ENCODE measurements around the gene RAPGEF5. TPM values are rescaled to one million over a fixed set of nuclear protein-coding genes. Genes with fewer than 3 reads are reported as not detected.

The RAPGEF5 gene
- total RNA-seq, 1 experiment from 2014 or later = 9.3 TPM

DNA sequence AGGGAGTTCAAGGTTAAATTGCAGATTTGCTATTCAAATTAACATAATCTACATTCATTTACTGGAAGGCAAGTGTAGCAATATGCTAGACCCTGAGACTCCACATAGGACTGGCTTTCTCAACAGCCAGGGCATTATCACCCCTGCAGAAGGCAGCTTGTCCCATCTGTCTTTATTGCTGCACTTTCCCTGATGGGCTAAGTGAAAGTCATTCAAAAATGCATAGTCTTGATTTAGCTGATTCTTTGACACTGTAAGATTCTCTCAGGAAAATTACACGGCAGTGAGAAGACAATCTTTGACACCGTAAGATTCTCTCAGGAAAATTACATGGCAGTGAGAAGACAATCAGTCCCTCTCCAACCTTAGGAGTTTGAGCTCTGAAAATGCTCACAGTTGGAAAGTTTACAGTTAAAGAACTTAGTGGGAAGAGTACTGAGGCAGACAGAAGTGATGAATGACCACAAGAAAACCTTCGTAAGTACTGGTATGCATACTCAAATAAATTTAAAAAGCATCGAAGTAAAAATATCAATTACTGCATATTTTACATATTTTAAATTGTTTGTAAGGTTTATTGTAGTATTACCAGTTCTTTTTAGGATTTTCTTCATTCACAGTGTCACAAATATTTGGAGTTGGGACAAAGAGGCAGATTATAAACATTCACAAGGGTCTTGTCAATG, 88.9 kb downstream of the RAPGEF5 start:
- DNase-seq (ENCODE audit: low spot score) = no peak

DNA sequence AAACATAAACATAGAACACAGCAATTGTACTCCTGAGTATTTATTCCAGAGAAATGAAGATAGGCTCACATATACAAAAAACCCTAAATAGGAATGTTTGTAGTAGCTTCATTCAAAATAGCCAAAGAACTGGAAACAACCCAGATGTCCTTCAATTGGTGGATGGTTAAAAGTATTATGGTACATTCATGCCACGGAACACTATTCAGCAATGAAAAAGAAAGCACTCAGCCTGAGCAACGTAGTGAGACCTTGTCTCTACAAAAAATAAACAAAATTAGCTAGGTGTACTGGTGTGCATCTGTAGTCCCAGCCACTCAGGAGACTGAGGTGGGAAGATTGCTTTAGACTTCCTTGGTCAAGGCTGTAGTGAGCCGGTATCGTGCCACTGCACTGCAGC, 94.4 kb downstream of the RAPGEF5 start:
- no peak for DNase-seq (ENCODE audit: low spot score)

- DNase-seq (ENCODE audit: low spot score) = no peak
Observed at GRCh38 chr7:22256541-22257096, 100.3 kb downstream of the RAPGEF5 start.

- DNase-seq (ENCODE audit: low spot score) = no peak
Observed at GRCh38 chr7:22255834-22256233, 101.1 kb downstream of the RAPGEF5 start.

DNA sequence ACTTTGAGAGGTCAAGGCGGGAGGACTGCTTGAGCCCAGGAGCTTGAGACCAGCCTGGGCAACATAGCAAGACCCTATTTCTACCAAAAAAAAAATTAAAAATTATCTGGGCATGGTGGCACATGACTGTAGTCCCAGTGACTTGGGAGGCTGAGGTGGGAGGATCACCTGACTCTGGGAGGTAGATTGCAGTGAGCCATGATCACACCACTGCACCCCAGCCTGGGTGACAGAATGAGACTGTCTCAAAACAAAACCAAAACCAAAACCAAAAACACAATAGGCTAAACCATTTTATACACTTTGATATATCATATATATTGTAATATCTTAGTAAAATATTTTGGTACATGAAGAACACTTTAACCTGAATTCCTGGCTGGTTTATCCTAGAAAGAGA, 101.6 kb downstream of the RAPGEF5 start:
- DNase-seq (ENCODE audit: low spot score) = no peak

DNA sequence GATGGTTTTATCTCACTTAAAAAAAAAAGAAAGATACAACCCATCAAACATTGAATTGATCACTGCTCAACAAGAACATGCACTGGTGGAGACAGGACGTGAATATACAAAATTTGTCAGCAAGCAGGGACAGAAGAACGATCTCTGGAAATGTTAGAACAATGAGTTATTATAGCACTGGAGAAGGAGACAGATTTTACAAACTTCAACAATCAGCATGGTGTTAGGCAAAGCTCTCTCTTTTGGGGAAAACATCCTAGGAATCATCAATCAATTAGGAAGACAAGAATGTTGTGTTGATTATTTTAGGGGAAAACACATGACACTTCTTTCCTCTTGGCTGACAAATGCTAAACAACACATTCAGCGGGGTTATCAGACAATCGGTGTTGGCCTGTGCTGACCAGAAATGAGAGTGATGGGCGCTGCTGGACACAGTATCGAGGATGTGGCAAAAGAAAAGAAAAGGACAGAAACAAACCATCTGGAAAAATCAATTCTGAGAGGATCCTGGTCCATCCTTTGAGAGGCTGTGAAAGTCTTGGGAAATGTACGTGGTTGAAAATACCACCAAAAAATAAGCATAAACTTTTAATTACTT, 103.9 kb downstream of the RAPGEF5 start:
- DNase-seq (ENCODE audit: low spot score) = no peak

- DNase-seq (ENCODE audit: low spot score) = no peak
Observed at GRCh38 chr7:22252016-22252415, 104.9 kb downstream of the RAPGEF5 start.

- no peak for DNase-seq (ENCODE audit: low spot score)
Observed at GRCh38 chr7:22251281-22251680, 105.7 kb downstream of the RAPGEF5 start.

GRCh38 chr7:22250390-22250789, 106.6 kb downstream of the RAPGEF5 start:
- DNase-seq (ENCODE audit: low spot score) = no peak

- no peak for DNase-seq (ENCODE audit: low spot score)
Observed at GRCh38 chr7:22248111-22248809, 108.7 kb downstream of the RAPGEF5 start.

DNA sequence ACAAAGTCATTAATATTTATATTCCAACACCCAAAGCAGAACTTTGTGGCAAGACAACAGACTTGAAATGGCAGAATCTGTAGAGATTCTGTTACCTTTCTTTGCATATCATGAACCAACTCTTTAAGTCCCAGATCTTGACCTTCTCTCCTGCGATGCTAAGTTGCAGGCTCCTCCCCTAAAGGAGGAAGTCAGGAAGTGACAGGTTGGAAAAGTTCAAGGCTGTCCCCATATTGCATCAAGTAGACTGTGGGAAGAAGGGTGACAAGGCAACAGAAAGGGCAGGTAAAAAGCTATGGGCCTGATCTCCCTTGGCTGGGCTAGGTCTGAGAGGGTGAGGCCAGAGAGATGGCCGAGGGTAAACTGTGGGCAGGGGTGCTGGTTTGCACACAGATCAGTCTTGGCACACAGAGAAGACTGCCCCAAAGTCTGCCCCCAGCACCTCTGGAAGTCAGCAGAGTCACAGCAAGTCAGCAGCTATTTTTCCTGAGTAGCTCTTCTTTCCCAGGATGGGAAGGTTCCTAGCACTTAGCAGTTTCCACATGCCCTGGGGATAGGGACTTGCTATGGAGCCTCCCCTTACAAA, 115.1 kb downstream of the RAPGEF5 start:
- DNase-seq (ENCODE audit: low spot score) = no peak

DNA sequence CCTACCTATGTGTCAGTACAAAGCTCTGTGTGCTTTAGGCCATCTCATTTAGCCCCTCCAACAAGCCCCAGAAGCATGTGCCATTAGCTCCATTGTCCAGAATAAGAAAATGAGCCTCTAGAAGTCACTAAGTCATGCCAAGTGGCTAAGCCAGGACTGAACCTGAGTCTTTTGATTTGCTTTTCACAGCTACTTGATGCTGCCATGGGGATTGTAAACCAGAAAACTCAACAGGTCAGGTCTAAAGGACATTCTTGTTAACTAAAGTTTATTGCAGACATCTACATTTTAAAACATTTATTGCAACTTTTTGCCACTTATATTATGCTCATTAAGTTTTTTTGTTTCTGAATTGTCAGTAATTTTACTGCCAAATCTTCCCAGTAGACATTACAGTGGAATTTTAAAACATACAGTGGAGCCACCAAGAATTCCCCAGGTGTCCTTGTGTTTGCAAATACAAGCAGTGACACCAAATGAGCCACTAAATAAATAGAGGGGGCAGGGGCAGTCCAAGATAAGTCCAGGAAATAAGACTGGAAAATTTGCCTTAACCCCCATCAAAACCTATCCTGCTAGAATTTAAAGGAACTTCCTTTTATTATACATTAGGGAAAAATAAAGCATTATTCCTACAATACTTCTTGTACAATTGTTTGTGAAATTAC, 115.9 kb downstream of the RAPGEF5 start:
- no peak for DNase-seq (ENCODE audit: low spot score)

- no peak for DNase-seq (ENCODE audit: low spot score)
Observed at GRCh38 chr7:22238354-22239311, 118.3 kb downstream of the RAPGEF5 start.

DNA sequence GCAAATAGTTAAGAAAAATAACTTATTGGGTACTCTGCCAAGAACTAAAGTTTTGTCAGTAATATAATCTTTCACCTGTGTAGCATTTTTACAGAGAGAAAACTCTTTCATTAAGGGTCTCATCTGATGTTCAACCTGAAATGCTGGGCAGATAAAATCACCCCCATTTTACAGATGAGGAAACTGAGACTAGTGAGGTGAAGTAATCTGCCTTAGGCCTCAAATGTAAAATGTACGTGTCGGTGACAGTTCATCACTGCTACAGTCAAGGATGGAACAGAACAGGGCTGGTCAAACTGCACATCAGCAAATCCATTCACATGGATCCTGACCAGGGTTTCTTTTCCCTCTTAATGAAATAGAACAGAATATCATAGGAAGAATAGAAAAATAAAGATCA, 121.8 kb downstream of the RAPGEF5 start:
- DNase-seq (ENCODE audit: low spot score) = no peak

GRCh38 chr7:22234227-22234626, 122.7 kb downstream of the RAPGEF5 start:
- DNase-seq (ENCODE audit: low spot score) = no peak

- peak; percentile 8 for DNase-seq (ENCODE audit: low spot score)
Observed at GRCh38 chr7:22231806-22232205, 125.1 kb downstream of the RAPGEF5 start.

DNA sequence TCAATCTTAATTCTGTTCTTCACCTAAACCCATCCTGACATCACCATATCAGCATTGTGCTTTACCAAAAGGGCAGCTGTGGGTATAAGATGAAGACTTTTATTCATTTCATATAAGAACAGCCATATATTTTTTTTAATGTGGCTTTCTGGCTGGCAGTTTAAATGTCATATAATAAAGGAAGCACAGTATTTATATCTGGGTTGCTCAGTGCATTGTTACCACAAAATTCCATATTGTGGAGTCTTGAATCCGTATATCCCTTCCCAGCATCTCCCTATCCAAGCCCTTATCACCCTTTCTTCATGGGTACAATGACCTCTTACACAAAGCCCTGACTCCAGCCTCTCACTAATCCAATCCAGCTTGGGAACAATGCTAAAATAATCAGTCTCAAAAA, 125.8 kb downstream of the RAPGEF5 start:
- DNase-seq (ENCODE audit: low spot score) = no peak

DNA sequence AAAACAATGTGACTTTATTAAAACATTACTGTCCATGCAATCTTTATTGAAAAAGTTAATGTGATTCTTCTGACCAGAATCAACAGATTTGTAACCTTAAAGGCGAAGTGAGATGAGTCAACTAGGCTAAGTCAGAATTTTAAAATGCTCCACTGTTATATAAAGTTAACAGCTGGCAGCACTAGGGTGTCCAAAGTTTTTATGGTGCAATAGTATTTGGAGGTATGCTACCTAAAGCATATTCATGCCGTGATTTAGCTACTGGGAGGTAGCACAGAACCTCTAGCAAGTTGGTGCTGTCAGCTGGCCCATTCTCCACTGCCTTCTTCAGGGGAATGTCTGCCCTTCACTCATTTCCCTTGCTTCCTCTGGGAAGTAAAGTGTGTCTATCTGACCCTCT, 126.7 kb downstream of the RAPGEF5 start:
- DNase-seq (ENCODE audit: low spot score) = no peak

DNA sequence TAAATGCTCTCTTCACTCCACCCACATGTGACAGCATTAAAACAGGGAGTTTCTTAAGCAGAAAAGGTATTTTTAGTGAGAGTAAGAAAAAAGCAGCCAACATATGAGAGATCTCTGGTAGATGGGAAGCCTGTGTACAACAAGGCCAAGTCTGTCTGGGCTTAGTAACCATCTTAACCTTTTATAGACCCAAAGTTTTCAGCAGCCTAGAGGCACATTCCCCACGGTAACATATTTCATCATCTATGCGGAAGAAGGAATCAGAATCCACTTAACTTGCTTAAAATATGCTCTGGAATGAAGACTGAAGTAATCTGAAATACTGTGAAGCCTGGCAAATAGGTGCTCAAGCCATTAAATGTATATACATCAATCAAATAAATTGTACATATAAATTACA, 127.8 kb downstream of the RAPGEF5 start:
- DNase-seq (ENCODE audit: low spot score) = no peak

GRCh38 chr7:22223807-22224206, 133.1 kb downstream of the RAPGEF5 start:
- no peak for DNase-seq (ENCODE audit: low spot score)

- DNase-seq (ENCODE audit: low spot score) = no peak
Observed at GRCh38 chr7:22220941-22221340, 136.0 kb downstream of the RAPGEF5 start.

Measured in HT-29 (cell line).